Cerebellar cortex (tissue), 1 donor: ENCODE data around the gene RARRES1.
"Not testable (repeated sequence)": the region's sequence is repeated elsewhere in the genome, so short reads cannot be mapped to it uniquely, and the experiment has no call there.

ENCODE experiments used
- DNase-seq: peaks from one replicate; pipeline ENCODE4 v3.0.0-alpha.2; 2015; ENCODE audit warnings: low spot score

Gene RARRES1

GRCh38 chr3:158696618-158697017 is 35.6 kb downstream of the RARRES1 start:
- no peak for DNase-seq

- not testable (repeated sequence) for DNase-seq
Measured at GRCh38 chr3:158693866-158694456, 38.3 kb downstream of the RARRES1 start.

- DNase-seq = no peak
Measured at GRCh38 chr3:158685159-158685558, 47.1 kb downstream of the RARRES1 start.

GRCh38 chr3:158683230-158683962 is 48.9 kb downstream of the RARRES1 start:
- DNase-seq = no peak

GRCh38 chr3:158680861-158681260 is 51.4 kb downstream of the RARRES1 start:
- DNase-seq = no peak

GRCh38 chr3:158679547-158680000 is 52.7 kb downstream of the RARRES1 start:
- no peak for DNase-seq

GRCh38 chr3:158678687-158679086 is 53.6 kb downstream of the RARRES1 start:
- no peak for DNase-seq

GRCh38 chr3:158672215-158673176 is 59.8 kb downstream of the RARRES1 start, which contains the start of gene LXN:
TSS of gene LXN (minus strand) at chr3:158672648. CDS start at chr3:158672478, 170 bp downstream.
- DNase-seq = peak; percentile 91

- peak; percentile 21 for DNase-seq
Measured at GRCh38 chr3:158671821-158672214, 60.4 kb downstream of the RARRES1 start.

GRCh38 chr3:158668506-158668905 is 63.8 kb downstream of the RARRES1 start:
- DNase-seq = no peak

- no peak for DNase-seq
Measured at GRCh38 chr3:158666416-158666815, 65.8 kb downstream of the RARRES1 start.

GRCh38 chr3:158663832-158664231 is 68.4 kb downstream of the RARRES1 start:
- no peak for DNase-seq

GRCh38 chr3:158663246-158663645 is 69.0 kb downstream of the RARRES1 start:
- no peak for DNase-seq

- no peak for DNase-seq
Measured at GRCh38 chr3:158660711-158661110, 71.5 kb downstream of the RARRES1 start.

- DNase-seq = peak; percentile 54
Measured at GRCh38 chr3:158659454-158660237, 72.6 kb downstream of the RARRES1 start.

GRCh38 chr3:158658889-158659288 is 73.4 kb downstream of the RARRES1 start:
- DNase-seq = no peak

- no peak for DNase-seq
Measured at GRCh38 chr3:158652463-158652862, 79.8 kb downstream of the RARRES1 start.

GRCh38 chr3:158651192-158651591 is 81.1 kb downstream of the RARRES1 start:
- DNase-seq = no peak

- DNase-seq = no peak
Measured at GRCh38 chr3:158649791-158650190, 82.5 kb downstream of the RARRES1 start.
